Measurements from ENCODE around the gene UGT1A9. TPM values are rescaled to one million over a fixed set of nuclear protein-coding genes. Genes with fewer than 3 reads are reported as not detected.

Gene UGT1A9
- polyA plus RNA-seq, 1 of the 3 experiments (the other 2 are of a cell fraction): not detected

GRCh38 chr2:233651430-233651829 is 20.3 kb upstream of the UGT1A9 start (continued):
- TF ChIP-seq CTCF (IDR thresholded peaks at IDR 0.05) (no peak), CHD2 (IDR thresholded peaks at IDR 0.05; ENCODE audit: low read length, partially characterized antibody) (no peak), RAD21 (IDR thresholded peaks at IDR 0.05; ENCODE audit: low read length) (no peak)

- Histone ChIP-seq H4K20me1 (ENCODE audit: insufficient read depth) (no peaks in the 10 kb centered on the region), H3K36me3 (replicated peaks in 1 of 2; ENCODE audit: control insufficient read depth in 1 of 2, insufficient read depth in 2 of 2, low read length in 1 of 2) (no peaks in the 10 kb centered on the region), H3K27me3 (ENCODE audit: insufficient read depth) (no peaks in the 10 kb centered on the region), H2AFZ (ENCODE audit: low read depth) (no peak overlapping the region), H3K9me3 (no peaks in the 10 kb centered on the region), H3K4me1 (ENCODE audit: control insufficient read depth in 1 of 2, insufficient read depth in 2 of 2, low read depth in 1 of 2, low read length in 1 of 2) (no peaks in the 10 kb centered on the region), H3K27ac (ENCODE audit: low read depth in 2 of 2, low read length in 1 of 2) (no peak overlapping the region), H3K9ac (no peak overlapping the region), H3K4me3 (ENCODE audit: low read depth in 2 of 2, low read length in 1 of 2) (no peak overlapping the region), H3K9me2 (no peaks in the 10 kb centered on the region), H3K4me2 (no peak overlapping the region), H3F3A (replicated peaks; ENCODE audit: insufficient read depth) (no peaks in the 10 kb centered on the region), H3K79me2 (ENCODE audit: insufficient read depth) (no peaks in the 10 kb centered on the region)
- DNase-seq: no peak
- ChIA-PET POLR2A (no interaction called here), CTCF (interaction anchor here (0.7 kb wide), 1 partner anchor 57 kb away, joined by 3 read pairs; no protein-coding TSS in a partner anchor)
- WGBS (ENCODE audit: low lambda C conversion rate): 57% methylated on average over 6 of the region's 6 CpGs
- TF ChIP-seq CHD2 (IDR thresholded peaks at IDR 0.05; ENCODE audit: low read length, partially characterized antibody) (no peak), RCOR1 (IDR thresholded peaks at IDR 0.05; ENCODE audit: low read length) (no peak), YY1 (IDR thresholded peaks at IDR 0.05; ENCODE audit: low read depth) (no peak), MAX (IDR thresholded peaks at IDR 0.05; ENCODE audit: low read depth) (no peak), GATA2 (CRISPR knock-in tag; IDR thresholded peaks at IDR 0.05) (no peak), GABPA (IDR thresholded peaks at IDR 0.05; ENCODE audit: low read depth) (no peak), TAF1 (IDR thresholded peaks at IDR 0.05; ENCODE audit: borderline replicate concordance, low read depth, low read length) (no peak), REST (IDR thresholded peaks at IDR 0.05; ENCODE audit: low read depth, low read length) (no peak), ZBTB33 (IDR thresholded peaks at IDR 0.05; ENCODE audit: borderline replicate concordance, low read depth) (no peak), ELF1 (IDR thresholded peaks at IDR 0.05) (no peak), USF2 (IDR thresholded peaks at IDR 0.05; ENCODE audit: borderline replicate concordance, low read depth, low read length) (no peak)
Observed at GRCh38 chr2:233654501-233654900, 17.2 kb upstream of the UGT1A9 start.
